Transverse colon (tissue), 4 donors: Measurements from ENCODE around the gene RAF1.

Experiments
- POLR2AphosphoS5 ChIP-seq, 3 donors: sonication (generic); formaldehyde crosslinking; IDR thresholded peaks; one replicate each; pipeline ENCODE4 v1.6.1; 2016; ENCODE audit warnings: antibody characterized with exemption in 3 of 3
- TF ChIP-seq, protein P1 (sequence below), 5 experiments: fragments of 200-600 bp in 3 of 5; fragments of 450-650 bp in 2 of 5; sonication (generic) in 3 of 5; IDR thresholded peaks; 1 replicate in 2 of 5; 2 replicates in 3 of 5; pipeline ENCODE4 v1.5.1; 2016 to 2017; ENCODE audit warnings: antibody characterized with exemption in 5 of 5, inconsistent platforms in 3 of 5, mild to moderate bottlenecking in 2 of 5, moderate library complexity in 1 of 5

DNA sequence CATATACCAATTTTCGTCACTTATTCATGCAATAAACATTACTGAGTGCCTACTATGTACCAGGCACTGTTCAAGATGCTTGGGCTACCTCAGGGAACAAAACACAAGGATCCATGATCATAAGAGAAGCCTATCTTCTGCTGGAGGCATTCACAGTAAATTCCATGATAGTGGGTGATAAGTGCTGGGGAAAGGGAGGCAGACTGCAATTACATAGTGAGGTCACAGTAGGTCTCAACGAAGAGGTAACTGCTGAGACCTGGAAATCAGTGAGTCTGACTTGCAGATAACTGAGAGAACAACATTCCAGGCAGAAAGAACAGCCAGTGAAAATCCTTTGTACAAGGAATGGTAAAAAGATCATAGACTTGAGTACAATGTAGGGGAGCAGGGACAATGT lies 33.6 kb downstream of the RAF1 start:
- TF ChIP-seq, protein P1, sequence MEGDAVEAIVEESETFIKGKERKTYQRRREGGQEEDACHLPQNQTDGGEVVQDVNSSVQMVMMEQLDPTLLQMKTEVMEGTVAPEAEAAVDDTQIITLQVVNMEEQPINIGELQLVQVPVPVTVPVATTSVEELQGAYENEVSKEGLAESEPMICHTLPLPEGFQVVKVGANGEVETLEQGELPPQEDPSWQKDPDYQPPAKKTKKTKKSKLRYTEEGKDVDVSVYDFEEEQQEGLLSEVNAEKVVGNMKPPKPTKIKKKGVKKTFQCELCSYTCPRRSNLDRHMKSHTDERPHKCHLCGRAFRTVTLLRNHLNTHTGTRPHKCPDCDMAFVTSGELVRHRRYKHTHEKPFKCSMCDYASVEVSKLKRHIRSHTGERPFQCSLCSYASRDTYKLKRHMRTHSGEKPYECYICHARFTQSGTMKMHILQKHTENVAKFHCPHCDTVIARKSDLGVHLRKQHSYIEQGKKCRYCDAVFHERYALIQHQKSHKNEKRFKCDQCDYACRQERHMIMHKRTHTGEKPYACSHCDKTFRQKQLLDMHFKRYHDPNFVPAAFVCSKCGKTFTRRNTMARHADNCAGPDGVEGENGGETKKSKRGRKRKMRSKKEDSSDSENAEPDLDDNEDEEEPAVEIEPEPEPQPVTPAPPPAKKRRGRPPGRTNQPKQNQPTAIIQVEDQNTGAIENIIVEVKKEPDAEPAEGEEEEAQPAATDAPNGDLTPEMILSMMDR (IDR thresholded peaks at IDR 0.05) = no peak
- TF ChIP-seq POLR2AphosphoS5 (IDR thresholded peaks at IDR 0.05) = no peak
